GM21390 (cell line): ENCODE measurements around the gene CCM2L.

Experiments
- ATAC-seq: cut with Tn5 transposase; IDR thresholded peaks from one replicate; pipeline ENCODE4 v1.9.1; 2021; ENCODE audit not compliant: unreplicated experiment

The CCM2L gene

DNA sequence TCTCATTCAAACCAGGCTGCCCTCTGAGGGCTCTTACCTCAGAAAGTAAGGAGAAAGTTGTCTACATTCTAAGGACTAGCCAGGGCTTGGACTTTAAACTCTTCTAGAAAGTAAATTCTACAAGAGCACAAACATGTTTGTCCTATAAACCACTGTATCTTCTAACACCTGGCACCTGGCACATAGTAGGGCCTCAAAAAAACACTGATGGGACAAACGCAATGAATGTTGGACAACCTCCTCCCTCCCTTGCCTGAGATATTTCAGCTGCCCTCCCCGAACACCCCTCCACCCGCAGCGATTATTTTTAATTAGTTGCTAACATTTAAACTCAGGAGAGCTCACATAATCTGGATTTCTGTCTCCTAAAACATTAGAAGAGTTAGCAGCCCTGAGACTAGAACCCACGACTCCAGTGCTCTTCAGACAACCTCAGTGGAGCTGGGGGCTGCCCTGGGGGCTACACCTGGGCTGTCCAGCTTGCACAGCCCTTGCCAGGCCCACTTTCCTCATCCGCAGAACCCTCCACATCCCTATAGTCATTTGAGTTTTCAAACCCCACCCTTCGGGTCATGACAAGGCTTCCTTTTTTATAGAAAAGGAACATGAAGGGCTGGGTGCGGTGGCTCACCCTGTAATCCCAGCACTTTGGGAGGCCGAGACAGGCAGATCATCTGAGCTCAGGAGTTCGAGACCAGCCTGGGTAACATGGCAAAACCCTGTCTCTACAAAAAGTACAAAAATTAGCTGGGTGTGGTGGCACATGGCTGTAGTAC is 46.7 kb downstream of the CCM2L start:
- no peak for ATAC-seq

DNA sequence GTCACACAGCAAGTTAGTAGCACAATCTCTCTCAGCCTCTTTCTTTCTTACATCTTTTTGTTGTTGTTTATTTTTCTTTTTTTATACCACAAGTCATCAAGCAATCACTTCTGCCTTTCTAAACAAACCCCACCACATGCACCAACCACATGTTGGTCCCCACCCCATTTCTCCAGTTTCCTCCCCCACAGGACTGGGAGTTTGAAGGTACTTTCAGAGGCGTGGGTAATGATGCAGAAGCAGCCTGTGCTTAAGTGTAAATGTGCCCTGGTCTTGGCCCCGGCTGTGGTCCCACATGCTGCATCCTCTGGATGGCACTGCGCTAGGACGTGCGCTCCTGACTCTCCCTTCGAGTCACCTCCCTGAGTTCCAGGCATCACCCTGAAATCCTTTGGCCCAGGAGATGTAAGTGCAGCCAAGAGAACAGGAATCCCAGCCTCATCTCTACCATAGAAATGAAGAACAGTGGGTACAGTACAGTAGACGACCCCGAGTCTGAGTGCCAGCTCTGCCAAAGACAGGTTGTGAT is 47.5 kb downstream of the CCM2L start:
- ATAC-seq = no peak

- no peak for ATAC-seq
Measured at GRCh38 chr20:32059189-32059588, 49.0 kb downstream of the CCM2L start.

GRCh38 chr20:32062776-32063170 is 52.5 kb downstream of the CCM2L start:
- no peak for ATAC-seq

- no peak for ATAC-seq
Measured at GRCh38 chr20:32063695-32064094, 53.5 kb downstream of the CCM2L start.

DNA sequence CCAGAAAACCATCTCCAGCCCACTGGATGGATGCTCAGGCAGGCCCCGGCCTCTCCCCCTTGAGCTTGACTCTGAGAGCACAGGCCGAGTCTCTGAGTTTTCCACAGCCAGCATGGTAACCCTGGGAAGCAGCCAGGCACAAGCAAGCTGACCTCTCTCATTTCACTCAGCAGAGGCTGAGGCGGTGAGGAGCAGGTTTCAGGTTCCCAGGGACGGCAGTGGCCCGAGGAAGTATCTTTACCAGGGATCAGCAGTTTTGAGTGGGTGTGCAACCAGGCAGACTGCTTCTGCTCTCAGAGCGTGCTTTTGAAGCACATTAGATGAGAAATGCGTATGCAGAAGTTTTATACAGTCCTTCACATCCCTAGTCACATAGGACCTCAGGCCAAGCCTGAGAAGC is 54.4 kb downstream of the CCM2L start:
- no peak for ATAC-seq

DNA sequence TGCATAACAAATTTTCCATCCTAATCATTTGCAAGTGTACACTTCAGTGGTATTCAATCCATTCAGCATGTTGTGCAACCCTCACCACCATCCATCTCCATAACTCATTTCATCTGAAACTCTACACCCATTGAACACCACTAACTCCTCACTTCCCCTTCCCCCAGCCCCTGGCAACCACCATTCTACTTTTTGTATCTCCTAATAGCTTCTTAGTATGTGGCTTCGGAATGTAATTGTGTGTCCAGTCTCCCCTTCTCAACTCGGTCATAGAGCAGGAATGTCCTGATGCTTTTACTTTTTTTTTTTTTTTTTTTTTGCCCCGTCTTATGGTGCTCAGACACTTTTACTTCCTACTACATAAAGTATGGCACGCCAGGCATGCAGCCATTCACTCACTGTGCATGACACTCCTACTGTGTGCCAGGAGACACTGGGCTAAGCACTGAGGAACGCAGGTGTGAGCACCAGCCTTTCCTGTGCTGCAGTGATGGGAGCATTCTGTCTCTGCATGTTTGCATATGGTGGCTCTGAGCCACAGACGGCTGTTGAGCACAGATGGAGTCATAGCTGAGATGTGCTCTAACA is 57.1 kb downstream of the CCM2L start:
- no peak for ATAC-seq

GRCh38 chr20:32068174-32068573 is 57.9 kb downstream of the CCM2L start:
- ATAC-seq = no peak

DNA sequence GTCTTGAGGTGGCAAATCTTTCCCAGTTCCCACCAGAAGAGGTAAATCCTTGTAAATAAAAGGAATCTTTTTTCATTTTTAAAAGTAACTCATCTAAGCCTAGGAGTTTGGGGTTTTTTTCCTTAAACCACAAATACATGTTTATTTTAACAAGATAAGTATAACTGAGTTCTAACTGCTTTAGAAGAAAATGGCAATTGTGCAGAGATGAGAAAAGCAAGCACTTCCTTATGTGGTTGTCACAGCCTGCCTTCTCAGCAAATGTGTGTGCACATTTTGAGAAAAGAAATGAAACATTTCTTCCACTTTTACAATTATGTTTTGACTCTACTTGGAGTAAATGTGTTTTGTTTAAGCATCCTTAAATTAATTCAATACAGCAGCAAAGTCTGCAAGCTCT is 59.5 kb downstream of the CCM2L start:
- ATAC-seq = no peak

GRCh38 chr20:32070282-32070681 is 60.0 kb downstream of the CCM2L start:
- no peak for ATAC-seq

DNA sequence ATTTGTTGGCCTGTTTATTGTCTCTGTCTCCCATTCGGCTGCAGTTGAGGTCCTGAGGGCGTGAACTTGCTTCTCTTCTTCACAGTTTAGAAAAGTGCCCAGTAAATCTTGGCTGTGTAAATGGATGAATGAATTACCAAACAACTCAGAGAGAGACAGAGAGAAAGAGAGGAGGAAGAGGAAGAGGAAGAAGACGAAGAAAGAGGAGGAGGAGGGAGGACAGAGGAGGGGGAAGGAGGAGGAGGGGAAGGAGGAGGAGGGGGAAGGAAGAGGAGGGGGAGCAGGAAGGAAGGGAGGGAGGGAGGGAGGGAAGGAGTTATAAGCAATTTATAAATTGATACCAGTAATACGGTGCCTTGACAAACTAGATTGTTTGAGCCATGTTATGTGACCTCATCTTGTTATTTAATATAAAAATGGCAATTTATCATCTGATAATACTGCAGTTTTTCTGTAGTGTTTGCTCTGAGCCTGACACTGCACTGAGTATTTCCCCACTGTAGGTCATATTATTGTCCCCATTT is 60.5 kb downstream of the CCM2L start:
- ATAC-seq = no peak

- no peak for ATAC-seq
Measured at GRCh38 chr20:32071395-32072167, 61.3 kb downstream of the CCM2L start.

DNA sequence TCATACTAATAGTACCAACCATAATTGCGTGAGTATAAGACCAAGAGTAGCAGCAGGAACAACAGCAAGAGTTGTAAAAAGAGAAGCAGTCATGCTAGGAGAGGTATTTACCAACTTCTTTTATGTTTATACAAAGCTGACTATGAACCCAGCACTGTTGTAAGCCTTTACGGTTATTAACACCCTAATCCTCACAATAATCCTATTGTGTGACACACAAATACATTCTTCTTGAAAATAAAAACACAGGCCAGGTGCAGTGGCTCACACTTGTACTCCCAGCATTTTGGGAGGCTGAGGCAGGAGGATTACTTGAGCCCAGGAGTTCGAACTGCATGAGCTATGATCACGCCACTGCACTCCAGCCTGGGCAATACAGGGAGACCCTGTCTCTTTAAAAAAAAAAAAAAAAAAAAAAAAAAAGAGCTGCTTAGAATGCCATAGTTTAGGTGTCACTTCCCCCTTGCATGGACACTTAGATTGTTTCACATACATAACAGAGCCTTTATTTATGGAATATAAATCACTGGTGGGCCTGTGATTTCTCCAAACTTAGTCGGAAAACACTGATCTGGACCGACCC is 62.0 kb downstream of the CCM2L start:
- no peak for ATAC-seq

DNA sequence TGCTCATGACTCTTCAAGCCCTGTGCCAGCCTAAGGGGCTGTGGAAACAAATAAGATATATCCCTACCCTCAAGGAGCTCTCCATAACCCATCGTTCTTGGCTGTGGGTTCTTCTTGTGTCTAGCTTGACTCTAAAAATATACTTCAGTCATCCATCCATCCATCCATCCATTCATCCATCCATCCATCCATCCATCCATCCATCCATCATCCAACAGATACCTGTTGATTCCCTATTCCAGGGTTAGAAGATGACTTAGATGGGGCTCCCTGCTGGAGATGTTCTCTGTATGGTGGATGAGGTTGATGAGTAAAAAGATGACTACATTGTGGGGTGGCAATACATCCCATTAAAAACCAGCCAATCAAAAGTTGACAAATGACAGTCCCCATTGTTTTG is 65.3 kb downstream of the CCM2L start:
- ATAC-seq = no peak

DNA sequence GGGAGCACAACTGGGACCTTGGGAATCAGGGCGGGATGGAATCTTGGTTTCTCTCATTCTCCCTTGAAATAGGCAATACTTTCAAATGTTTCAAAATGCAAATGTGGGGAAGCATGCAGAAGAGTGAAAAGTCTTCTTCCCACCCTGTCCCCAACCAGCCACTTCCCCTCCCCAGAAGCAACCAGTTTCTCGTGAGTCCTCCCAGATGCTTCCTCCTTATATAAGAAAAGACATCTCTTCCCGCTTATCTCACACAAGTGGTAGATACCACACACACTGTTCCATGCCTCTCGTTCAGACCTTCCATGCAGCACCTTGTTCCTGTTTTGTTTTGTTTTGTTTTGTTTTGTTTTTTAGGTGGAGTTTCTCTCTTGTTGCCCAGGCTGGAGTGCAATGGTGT is 67.0 kb downstream of the CCM2L start:
- ATAC-seq = no peak

DNA sequence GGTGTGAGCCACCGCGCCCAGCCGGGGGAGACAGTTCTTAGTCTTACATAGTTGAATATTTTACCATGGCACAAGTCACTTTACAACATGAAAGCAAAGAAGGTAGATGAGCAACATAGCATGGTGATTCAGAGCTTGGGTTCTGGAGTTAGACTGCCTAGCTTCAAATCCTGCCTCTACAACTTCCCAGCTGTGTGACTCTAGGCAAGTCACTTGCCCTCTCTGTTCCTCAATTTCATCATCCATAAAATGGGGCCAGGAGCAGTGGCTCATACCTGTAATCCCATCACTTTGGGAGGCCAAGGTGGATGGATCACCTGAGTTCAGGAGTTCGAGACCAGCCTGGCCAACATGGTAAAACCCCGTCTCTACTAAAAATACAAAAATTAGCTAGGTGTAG is 68.1 kb downstream of the CCM2L start:
- ATAC-seq = no peak

DNA sequence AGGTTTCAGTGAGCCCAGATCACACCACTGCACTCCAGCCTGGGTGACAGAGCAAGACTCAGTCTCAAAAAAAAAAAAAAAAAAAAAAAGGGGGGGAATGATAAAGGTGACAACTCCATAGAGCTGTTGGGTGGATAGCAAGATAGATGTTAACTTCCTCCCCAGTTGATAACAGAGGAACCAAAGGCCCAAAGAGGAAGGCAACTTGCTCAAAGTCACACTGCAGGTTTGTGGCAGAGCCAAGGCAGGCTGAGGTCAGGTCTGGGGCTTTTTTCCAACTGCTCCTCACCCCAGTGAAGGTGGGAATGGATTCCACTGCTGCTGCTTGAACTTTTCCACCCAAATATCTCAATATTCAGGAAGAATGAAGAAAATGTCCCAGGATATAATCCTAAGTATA is 68.6 kb downstream of the CCM2L start:
- ATAC-seq = no peak

DNA sequence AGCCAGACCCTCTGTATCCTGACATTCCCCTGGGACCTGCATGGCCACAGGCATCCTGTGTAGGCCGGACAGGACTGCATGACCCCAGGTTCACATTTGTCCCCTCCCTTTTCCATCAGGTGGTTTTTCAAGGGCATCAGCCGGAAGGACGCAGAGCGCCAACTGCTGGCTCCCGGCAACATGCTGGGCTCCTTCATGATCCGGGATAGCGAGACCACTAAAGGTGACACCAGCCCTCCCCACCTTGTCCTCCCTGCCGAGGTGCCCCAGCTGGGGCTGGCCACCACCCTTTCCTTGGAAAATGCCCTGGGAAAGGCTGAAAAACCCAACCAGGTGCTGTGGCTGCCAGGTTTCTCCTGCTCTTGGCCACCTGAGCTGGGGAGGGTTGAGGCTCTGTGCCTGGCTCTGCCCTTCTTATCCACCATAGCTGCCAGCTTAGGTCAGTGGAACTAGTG is 69.4 kb downstream of the CCM2L start:
- no peak for ATAC-seq

DNA sequence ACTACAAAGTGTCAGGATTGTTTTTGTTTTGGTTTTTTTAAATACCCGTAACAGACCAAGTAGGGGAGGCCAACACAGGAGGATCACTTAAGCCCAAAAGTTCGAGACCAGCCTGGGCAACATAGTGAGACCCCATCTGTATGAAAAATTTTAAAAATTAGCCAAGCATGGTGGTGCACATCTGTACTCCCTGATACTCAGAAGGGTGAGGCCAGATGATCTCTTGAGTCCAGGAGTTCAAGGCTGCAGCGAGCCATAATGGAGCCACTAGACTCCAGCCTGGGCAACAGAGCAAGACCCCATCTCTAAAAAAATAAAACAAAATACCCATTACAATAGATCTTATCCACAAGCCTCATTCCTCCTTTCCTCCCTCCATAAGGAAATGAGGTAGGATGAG is 70.5 kb downstream of the CCM2L start:
- ATAC-seq = no peak
